Body of pancreas (tissue), 4 donors: ENCODE measurements around the gene RHEX. TPM values are rescaled to one million over a fixed set of nuclear protein-coding genes. Genes with fewer than 3 reads are reported as not detected.
"Not testable (repeated sequence)": the region's sequence is repeated elsewhere in the genome, so short reads cannot be mapped to it uniquely, and the experiment has no call there.

Experiments
- ATAC-seq: fragments of 150-250 bp; one replicate; pipeline ENCODE4 v1.9.1; 2016
- DNase-seq, 4 donors: peaks; one replicate each; pipeline ENCODE4 v3.0.0-alpha.2; 2019
- H3K27ac ChIP-seq, 4 donors: fragments of 200-600 bp; sonication (generic); 1 replicate in 3 of 4; 2 replicates in 1 of 4; pipeline versions ENCODE4 v1.5.1 to v1.6.1; 2016 to 2019; ENCODE audit warnings: mild to moderate bottlenecking in 1 of 4, mixed read lengths in 1 of 4, moderate library complexity in 1 of 4
- H3K27me3 ChIP-seq, 2 donors: fragments of 200-600 bp; sonication (generic); one replicate each; pipeline ENCODE4 v1.6.0; 2016; ENCODE audit warnings: mild to moderate bottlenecking in 1 of 2
- H3K36me3 ChIP-seq, 2 donors: fragments of 200-600 bp; sonication (generic); replicated peaks in 1 of 2; 2 replicates each; pipeline ENCODE4 v1.5.1; 2016; ENCODE audit warnings: low read depth in 2 of 2; ENCODE audit not compliant: insufficient read depth in 1 of 2
- H3K4me1 ChIP-seq: fragments of 200-600 bp; sonication (generic); one replicate; pipeline ENCODE4 v1.6.0; 2016
- H3K4me3 ChIP-seq, 2 donors: fragments of 200-600 bp; sonication (generic); 1 replicate in 1 of 2; 2 replicates in 1 of 2; pipeline ENCODE4 v1.5.1; 2016 to 2019
- H3K9me3 ChIP-seq, 3 donors: fragments of 200-600 bp; sonication (generic); 1 replicate in 2 of 3; 2 replicates in 1 of 3; pipeline ENCODE4 v1.5.1; 2016
- POLR2A ChIP-seq, 3 donors: fragments of 450-650 bp; IDR thresholded peaks; one replicate each; pipeline ENCODE4 v1.6.1; 2016; ENCODE audit warnings: antibody characterized with exemption in 3 of 3, mild to moderate bottlenecking in 2 of 3
- WGBS, 2 donors: methylation state at CpG; one replicate each; pipeline ENCODE4 v1.1.5; 2017; 5-methylcytosine and 5-hydroxymethylcytosine counted together
- intact Hi-C: fragments of 100-400 bp; cut with DNase I; formaldehyde crosslinking; loops from one replicate; pipeline ENCODE4 v1.15.1; 2023
- total RNA-seq, 2 donors: library from RNA; depleted of rRNA; stranded (reverse); fragments of >200 nt; gene quantifications; one replicate each; pipeline ENCODE4 v1.1.0, GENCODE V29; 2016
- TF ChIP-seq, protein P1 (sequence below), 7 experiments: fragments of 450-650 bp in 4 of 7; fragments of 200-600 bp in 3 of 7; sonication (generic) in 3 of 7; IDR thresholded peaks; one replicate each; pipeline ENCODE4 v1.5.1; 2016 to 2019; ENCODE audit warnings: antibody characterized with exemption in 7 of 7

The RHEX gene, protein sequence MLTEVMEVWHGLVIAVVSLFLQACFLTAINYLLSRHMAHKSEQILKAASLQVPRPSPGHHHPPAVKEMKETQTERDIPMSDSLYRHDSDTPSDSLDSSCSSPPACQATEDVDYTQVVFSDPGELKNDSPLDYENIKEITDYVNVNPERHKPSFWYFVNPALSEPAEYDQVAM
- under 1 TPM in 1 of 2 donors, not detected in 1; 0.52 TPM for total RNA-seq

DNA sequence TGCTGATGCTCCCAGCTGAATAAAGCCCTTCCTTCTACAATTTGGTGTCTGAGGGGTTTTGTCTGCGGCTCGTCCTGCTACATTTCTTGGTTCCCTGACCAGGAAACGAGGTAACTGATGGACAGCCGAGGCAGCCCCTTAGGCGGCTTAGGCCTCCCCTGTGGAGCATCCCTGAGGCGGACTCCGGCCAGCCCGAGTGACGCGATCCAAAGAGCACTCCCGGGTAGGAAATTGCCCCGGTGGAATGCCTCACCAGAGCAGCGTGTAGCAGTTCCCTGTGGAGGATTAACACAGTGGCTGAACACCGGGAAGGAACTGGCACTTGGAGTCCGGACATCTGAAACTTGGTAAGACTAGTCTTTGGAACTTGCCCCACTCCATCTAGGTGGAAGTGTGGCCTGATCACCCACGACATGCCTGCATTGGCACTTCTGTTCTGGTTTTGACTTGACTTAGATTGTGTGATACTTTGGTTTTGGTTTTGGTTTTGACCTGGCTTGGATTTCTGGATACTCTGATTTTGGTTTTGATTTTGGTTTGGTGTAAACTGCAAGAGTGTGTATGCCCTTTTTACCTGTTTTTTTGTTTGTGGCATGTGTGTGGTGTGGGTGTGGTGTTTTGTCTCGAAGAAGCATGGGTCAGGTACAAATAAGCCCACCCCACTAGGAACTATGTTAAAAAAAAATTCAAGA, at the start of gene RHEX:
Gene RHEX, plus strand, starts transcription at position 255 of the 692 bp plus-strand sequence. CDS start 44,656 bp downstream, outside the sequence.
- H3K27me3 ChIP-seq, H3K9me3 ChIP-seq, ATAC-seq, intact Hi-C loops, H3K36me3 ChIP-seq, H3K4me3 ChIP-seq: not testable (repeated sequence)
- WGBS, 2 donors: 87 to 91% methylated on average over 16 to 17 of the region's 17 CpGs
- DNase-seq: peak in 1 of 4 donors; percentile 19
- Histone ChIP-seq H3K4me1 (peaks cover 25% of the 10 kb centered on the region), H3K27ac (peak within 1 kb of the TSS in 3 of 4 donors; percentile 54 to 71 (median 56))

DNA sequence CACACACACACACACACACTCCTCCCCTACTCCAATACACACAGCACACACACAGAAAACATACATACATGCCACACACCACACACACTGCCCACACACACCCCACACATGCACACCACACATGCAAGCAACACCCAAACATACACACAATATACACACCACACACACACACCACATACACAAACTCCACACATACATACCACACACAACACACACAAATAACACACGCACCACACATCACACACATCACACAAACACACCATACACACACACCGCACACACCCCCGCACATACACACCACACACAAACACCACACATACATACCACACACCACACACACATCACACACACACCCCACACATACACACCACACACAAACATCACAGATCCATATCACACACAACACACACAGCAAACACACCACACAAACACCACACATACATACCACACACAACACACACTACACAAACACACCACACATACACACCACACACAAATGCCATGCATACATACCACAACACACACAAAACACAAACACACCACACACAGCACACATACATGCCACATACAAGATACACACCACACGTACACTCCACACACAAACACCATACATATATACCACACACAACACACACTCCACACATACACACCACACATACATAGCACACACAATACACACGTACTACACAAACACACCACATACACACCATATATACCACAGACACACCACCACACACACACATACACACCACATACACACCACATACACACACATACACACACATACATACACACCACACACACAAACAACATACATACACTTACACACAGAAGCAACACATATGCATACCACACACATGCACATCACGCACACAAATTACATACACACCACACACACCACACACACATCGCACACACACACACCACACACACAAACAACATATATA, 48.8 kb upstream of the RHEX start:
- WGBS, 2 donors: 86 to 89% methylated on average over 7 of the region's 7 CpGs
- Histone ChIP-seq H3K36me3 (no peaks in the 10 kb centered on the region), H3K4me3 (no peak overlapping the region), H3K27ac (no peak overlapping the region), H3K9me3 (no peaks in the 10 kb centered on the region), H3K27me3 (no peaks in the 10 kb centered on the region), H3K4me1 (peaks cover 6% of the 10 kb centered on the region)
- intact Hi-C loops: no loop called here
- no peak for DNase-seq
- TF ChIP-seq, protein P1, sequence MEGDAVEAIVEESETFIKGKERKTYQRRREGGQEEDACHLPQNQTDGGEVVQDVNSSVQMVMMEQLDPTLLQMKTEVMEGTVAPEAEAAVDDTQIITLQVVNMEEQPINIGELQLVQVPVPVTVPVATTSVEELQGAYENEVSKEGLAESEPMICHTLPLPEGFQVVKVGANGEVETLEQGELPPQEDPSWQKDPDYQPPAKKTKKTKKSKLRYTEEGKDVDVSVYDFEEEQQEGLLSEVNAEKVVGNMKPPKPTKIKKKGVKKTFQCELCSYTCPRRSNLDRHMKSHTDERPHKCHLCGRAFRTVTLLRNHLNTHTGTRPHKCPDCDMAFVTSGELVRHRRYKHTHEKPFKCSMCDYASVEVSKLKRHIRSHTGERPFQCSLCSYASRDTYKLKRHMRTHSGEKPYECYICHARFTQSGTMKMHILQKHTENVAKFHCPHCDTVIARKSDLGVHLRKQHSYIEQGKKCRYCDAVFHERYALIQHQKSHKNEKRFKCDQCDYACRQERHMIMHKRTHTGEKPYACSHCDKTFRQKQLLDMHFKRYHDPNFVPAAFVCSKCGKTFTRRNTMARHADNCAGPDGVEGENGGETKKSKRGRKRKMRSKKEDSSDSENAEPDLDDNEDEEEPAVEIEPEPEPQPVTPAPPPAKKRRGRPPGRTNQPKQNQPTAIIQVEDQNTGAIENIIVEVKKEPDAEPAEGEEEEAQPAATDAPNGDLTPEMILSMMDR (IDR thresholded peaks at IDR 0.05): no peak
- TF ChIP-seq POLR2A (IDR thresholded peaks at IDR 0.05): no peak
- no peak for ATAC-seq

DNA sequence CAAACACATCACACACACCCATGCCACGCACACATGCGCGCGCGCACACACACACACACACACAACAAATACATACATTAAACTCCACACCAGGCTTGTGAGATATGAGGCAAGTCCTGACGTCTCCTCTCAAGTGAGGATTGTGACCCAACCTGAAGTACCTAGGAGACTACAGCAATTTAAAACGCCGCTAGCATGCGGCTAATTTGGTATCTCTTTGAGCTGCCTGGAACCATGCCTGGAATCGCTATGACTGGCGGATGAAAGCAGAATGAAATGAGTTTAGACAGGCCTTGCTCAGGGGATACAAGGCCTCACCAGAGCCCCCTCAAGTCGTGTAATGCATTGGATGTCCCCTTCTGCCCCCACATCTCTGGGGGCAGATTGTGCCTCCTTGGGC, 48.1 kb upstream of the RHEX start:
- Histone ChIP-seq H3K27ac (peak overlapping the region in 2 of 4 donors; percentile 61), H3K9me3 (no peaks in the 10 kb centered on the region), H3K4me1 (peaks cover 6% of the 10 kb centered on the region), H3K36me3 (no peaks in the 10 kb centered on the region), H3K27me3 (no peaks in the 10 kb centered on the region), H3K4me3 (no peak overlapping the region)
- DNase-seq: no peak
- peak; percentile 13 for ATAC-seq
- WGBS, 2 donors: 66 to 69% methylated on average over 11 to 12 of the region's 12 CpGs
- intact Hi-C loops: no loop called here
- TF ChIP-seq, protein P1 (IDR thresholded peaks at IDR 0.05): no peak
- no peak for TF ChIP-seq POLR2A (IDR thresholded peaks at IDR 0.05)

DNA sequence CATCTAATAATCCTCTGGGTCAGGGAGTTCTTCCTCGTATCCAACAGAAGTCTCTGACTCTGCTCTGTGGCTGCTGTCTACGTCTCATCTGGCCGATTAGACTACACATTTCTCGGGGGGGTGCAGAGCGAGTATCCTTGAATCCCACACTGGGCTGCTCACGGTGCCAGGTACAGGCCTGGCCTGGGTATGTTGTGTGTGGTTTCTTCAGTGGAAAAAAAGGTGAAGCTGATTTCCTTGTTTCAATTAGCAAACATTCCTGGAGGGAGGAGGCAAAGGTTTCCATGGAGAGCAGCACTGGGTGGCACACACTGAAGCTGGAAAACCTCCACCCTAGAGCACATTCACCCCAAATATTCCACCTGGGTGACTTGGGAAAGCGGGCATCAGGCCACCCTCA, 47.7 kb upstream of the RHEX start:
- TF ChIP-seq, protein P1 (IDR thresholded peaks at IDR 0.05): no peak
- TF ChIP-seq POLR2A (IDR thresholded peaks at IDR 0.05): no peak
- H3K27me3 ChIP-seq: no peaks in the 10 kb centered on the region
- no peak for DNase-seq
- intact Hi-C loops: no loop called here
- ATAC-seq: peak; percentile 51
- H3K4me3 ChIP-seq: no peak overlapping the region
- peak overlapping the region in 2 of 4 donors; percentile 61 for H3K27ac ChIP-seq
- H3K4me1 ChIP-seq: peaks cover 6% of the 10 kb centered on the region
- H3K9me3 ChIP-seq: no peaks in the 10 kb centered on the region
- no peaks in the 10 kb centered on the region for H3K36me3 ChIP-seq
- 64 to 69% methylated on average over 7 of the region's 7 CpGs for WGBS, 2 donors

DNA sequence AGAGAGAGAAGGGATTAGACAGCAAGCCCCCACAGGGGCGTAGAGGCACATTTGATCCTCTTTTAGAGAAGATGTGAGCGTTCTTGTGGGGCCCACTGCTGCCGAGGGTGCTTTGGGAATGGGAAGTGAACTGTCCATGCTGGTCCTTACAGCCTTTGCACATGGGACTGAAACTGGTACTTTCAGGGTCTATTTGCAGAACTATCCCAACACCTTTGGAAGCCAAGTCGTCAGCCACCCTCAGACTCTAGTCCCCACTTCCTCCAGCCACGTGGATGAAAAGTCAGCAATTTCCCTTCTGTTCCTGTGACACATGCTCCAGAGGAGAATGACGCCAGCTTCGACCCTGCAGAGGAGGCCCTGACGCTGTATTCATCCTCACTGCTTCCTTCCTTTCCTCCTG, 47.2 kb upstream of the RHEX start:
- intact Hi-C loops: no loop called here
- H3K9me3 ChIP-seq: no peaks in the 10 kb centered on the region
- H3K4me3 ChIP-seq: no peak overlapping the region
- H3K4me1 ChIP-seq: peaks cover 6% of the 10 kb centered on the region
- no peak for ATAC-seq
- 67% methylated on average over 8 of the region's 8 CpGs for WGBS, 2 donors
- DNase-seq: peak in 1 of 4 donors; percentile 54
- TF ChIP-seq, protein P1 (IDR thresholded peaks at IDR 0.05): no peak
- no peak for TF ChIP-seq POLR2A (IDR thresholded peaks at IDR 0.05)
- H3K36me3 ChIP-seq: no peaks in the 10 kb centered on the region
- no peaks in the 10 kb centered on the region for H3K27me3 ChIP-seq
- H3K27ac ChIP-seq: no peak overlapping the region
